Non-pigmented ciliary epithelial cell (primary cell): ENCODE measurements around the gene TMEM200B.
"Not testable (repeated sequence)": the region's sequence is repeated elsewhere in the genome, so short reads cannot be mapped to it uniquely, and the experiment has no call there.

Experiments
- DNase-seq: peaks from one replicate; pipeline ENCODE4 v3.0.0-alpha.2; 2010; ENCODE audit warnings: low read depth

TMEM200B gene

DNA sequence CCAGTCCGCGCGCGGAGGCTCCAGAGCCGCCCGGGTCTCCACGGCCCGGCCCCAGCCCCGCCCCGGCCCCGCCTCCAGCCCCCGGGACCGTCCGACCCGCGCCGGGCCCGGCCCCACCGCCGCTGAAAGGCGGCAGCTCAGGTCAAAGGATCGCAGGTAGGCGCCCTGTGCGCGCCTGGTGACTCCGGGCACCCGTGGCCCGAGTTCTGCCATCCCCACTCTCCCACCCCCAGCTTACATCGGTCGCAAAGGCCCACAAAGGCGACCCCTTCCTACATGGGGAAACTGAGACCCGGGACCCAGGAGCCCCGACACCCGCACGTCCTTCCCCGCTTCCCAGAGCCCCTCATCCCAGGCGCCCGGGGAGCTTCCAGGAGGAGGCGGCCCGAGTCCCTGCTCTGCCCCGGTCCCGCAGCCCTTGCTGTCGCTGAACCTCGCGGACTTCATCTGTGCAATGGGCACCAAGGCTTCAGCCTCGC lies at the start of gene TMEM200B:
TSS of gene TMEM200B (minus strand) at position 17 of the 479 bp plus-strand sequence. CDS start 2,075 bp downstream, outside the sequence.
- DNase-seq = no peak

DNA sequence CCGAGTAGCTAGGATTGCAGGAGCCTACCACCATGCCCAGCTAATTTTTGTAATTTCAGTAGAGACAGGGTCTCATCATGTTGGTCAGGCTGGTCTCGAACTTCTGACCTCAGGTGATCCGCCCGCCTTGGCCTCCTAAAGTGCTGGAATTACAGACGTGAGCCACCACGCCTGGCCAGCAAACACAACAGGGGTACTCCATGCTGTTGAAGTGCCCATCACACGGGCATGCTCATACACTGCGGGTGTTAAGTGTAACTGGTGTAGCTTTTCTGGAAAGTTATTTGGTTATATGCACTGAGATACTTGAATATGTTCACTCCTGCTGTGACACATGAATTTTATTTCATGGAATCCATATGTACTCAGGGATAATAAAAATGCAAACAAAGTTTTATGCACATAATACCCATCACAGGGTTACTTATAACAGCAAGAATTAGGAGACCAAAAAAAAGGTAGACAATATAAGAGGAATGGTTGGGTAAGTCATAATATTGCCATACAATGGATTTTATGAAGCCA lies 48.8 kb upstream of the TMEM200B start:
- no peak for DNase-seq

DNA sequence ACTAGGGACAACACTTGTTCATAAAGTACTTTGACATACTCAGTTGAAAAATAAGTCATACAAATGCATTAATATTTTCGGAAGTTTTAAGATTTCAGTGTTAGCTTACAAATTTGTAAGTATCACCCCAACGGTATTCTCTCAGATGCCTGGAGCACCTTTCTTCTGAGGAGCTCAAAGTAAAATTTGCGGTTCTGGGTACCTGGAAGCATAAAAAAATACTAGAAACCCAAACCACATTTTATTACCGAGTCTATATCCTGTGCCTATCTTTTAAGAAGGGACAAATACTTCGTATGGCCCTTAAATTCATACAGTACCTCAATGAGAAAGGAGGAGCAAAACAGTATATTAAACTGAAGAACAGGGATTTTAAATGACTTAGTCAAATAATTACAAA lies 47.8 kb upstream of the TMEM200B start:
- DNase-seq = no peak

DNA sequence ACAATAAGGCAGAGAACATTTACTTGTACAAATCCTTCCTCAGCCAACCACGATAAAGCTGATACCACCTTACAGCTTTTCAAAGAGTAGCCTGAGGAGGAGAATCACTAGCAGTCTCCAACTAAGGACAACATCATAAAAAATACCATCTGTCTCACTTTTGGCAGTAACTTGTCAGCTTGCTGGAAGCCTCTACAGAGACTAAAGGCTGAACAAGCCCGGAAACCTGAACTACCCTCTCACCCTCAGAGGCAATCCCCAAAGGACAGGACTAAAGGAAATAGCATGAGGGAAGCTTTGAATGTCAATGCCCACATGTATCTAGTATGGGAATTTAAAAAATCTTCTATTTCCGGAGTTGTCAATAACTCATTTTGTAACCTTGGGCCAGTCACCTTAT lies 47.4 kb upstream of the TMEM200B start:
- no peak for DNase-seq

DNA sequence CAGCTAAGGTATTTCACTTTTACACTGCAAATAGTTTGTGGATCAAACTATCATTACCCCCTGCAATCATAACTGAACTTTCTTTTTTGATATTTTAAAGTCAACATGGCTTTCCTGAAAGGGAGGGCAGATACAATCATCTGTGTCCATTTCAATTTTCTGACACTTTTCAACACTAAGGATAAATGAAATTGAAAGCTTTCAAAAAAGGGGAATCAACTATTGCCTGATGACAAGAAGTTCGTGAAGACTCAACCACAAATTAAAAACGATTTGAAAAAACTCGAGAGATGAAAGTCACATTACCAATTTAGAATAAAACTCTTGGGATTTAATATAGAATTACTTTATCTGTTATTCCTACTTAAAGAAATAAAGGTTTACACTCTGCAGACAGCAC lies 46.3 kb upstream of the TMEM200B start:
- DNase-seq = no peak

DNA sequence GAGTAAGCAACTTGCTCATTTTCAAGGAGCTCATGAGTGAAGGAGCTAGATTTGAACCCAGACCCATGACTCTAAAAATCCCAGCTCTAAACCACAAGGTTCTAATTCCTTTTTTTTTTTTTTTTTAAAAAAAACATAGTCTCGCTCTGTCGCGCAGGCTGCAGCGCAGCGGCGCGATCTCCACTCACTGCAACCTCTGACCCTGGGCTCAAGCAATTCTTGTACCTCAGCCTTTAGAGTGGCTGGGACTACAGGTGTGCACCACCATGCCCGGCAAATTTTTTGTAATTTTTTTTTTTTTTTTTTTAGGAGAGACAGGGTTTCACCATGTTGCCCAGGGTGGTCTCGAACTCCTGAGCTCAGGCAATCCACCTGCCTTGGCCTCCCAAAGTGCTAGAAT lies 44.2 kb upstream of the TMEM200B start:
- no peak for DNase-seq

DNA sequence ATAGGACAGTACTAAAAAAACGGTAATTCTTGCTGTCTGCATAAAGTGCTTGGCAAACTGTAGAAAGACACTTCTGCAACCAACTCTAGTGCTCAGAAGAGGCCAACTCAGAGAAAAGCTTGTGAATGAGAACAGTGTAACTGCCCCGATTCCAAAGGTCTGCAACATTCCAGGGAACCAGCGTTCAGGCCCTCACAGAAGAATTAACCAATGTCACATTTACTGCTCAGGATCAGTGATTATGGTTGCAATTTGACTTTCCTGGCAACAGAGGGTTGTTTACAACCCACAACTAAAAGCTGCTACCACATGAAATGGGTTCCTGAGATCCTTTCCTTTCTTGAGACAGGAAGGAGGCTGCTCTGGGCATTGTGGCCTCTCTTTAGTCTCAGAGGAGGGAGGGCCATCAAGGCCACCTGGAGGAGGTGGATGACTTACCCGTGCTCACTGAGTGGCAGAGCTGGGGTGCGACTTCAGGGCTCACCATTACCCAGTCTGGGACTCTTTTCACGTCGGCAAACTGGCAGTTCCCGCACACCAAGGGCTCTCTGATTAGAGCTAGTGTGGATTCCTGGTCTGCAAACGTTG lies 42.7 kb upstream of the TMEM200B start:
- no peak for DNase-seq

DNA sequence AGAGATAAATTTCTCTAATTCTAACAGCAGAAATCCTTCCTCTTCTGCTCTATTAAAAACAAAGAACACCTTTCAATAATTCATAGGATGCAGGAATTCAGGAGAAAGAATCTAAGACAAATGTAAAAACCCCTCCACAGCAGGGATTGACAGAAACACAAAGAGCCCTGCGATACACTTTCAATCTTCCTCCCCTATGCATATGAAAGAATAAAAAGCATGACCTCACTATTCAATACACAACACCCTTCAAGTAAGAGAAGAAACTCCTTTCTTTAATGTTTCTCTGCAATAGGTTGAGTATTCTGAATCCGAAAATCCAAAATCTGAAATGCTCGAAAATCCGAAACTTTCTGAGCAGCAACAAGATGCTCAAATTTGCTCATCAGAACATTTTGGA lies 40.9 kb upstream of the TMEM200B start:
- DNase-seq = no peak

DNA sequence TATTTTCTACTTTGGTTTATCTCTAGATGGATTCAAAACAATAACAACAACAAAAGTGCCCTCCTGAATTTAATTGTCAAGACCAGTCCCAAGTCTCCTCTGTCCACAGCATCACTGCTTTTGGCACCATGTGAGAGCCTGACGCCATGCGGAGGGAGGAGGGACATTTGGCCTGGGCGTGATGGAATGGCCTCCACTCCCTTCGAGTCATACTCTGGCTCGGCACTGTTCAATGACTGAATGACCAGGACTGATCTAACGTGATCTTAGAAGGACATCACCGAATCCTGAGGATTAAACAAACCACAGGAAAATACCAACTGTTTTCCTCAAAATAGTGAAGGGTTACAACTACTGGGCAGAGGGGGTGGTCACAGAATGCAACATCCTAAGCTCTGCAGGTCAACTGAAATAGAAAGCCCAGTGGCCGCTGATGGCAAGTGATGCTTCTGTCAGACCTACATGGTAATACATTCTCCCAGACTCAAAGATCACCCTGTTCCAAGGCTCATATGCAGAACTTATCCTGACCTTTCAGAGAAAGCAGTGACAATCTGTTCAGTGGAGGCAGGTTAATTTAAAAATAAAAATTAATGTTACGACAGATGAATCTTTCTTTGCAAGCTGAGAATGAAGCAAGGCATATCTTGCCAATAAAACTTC lies 38.9 kb upstream of the TMEM200B start:
- DNase-seq = no peak

DNA sequence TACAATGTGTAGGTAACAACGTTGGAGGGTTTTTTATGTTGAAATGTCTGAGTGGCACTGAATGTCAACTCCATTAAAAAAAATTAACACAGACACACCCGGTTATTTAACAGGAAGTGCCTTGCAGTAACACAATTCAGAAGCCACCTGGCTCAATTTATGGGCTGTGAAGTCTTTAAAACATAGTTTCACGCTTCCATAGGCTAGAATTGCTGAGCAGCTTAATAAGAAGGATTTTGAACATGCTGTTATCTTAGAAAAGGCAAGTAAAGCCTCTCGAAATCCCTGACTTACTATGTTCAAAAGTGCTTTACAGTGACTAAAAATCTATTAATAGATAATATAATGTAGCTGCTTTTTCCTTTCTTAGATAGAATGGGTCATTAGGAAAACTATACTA lies 38.3 kb upstream of the TMEM200B start:
- no peak for DNase-seq

DNA sequence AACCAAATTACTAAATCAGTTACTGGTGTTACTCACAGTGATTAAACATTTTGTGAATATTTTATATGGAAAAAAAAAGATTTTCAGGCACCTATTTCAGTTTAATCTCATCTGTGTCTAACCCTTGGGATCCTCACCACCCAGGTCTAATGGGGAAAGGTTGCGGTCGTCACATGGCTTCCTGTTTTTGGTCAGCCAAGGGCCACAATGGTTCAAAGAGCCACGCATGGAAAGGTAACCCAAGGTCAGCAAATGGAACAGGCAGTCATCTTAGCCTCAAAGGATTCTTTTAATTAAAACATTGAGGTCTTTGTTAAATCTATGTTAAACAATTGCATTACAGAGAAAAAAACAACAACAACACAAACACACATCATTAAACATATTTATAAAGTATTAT lies 36.1 kb upstream of the TMEM200B start:
- DNase-seq = no peak

DNA sequence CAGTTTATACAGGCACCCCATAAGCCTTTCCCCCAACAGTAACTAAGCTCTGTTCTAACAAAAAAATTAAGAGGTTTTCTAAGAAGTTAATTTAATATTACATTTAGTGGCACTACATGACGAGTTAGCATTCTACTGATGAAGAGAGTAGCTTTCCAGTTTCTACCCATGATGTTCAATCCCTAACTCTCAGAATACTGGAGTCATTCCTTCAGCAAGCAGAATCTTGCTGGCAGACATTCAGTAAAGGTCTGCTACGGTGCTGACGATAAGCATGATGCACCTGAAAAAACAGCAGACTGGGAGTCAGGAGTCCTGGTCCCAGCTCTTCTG lies 33.5 kb upstream of the TMEM200B start:
- no peak for DNase-seq

DNA sequence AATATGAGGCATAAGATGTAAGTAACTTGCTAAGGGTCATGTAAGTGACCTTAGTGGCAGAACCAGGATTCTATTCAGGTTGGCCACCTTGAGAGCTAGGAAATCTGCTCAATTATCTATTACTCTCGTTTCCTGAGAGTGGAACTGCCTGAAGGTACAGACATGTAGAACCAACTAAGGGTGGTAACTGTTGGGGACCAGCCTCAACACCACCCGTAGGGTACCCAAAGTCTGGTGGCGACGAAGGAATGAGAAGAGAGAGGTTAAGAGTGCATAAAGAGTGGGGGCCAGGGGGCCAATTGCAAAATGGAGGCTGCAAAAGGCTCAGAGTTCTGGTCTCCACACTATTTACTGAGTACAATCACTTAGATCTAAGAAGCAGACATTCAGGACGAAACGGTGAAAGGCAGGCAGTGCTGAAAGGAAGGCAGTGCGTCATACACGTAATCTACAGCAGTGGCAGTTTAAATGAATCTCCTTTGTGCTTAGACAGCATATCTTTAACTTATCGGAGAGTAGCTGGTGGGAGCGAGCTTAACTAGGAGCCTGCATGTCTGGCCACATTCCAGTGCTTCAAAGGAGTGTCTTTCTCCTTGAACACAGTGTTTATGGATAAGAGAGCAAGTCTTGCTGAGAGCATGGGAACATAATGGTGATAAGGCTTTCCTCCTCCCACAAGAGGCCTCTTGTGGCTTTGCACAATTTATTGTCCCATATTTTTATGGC lies 33.0 kb upstream of the TMEM200B start:
- peak; percentile 30 for DNase-seq

DNA sequence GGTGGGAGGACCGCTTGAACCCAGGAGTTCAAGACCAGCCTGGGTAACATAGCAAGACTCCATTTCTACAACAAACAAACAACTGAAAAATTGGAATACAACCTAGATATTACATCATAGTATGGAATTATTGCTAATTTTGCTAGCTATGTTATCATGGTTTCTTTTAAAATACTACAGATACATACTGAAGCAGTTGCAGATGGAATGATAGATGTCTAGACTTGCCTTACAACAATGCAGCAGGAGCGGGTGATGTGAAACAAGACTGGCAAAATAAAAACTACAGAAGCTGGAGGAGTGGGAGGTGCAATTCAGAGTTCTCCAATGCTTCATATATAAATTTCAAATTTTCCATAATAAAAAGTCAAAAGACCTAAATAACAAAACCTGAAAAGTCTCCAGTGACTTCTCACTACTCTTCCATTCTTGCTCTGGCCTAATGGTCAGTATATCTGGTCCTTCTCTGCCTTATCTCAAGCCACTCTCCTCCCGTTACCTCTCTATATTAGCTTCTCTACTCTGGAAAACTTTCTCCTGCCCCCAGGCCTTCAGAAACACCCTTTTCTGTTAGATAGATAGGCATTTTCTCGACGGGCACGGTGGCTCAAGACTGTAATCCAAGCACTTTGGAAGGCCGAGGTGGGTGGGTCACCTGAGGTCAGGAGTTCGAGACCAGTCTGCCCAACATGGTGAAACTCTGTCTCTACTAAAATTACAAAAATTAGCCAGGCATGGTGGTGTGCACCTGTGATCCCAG lies 28.5 kb upstream of the TMEM200B start:
- DNase-seq = no peak

DNA sequence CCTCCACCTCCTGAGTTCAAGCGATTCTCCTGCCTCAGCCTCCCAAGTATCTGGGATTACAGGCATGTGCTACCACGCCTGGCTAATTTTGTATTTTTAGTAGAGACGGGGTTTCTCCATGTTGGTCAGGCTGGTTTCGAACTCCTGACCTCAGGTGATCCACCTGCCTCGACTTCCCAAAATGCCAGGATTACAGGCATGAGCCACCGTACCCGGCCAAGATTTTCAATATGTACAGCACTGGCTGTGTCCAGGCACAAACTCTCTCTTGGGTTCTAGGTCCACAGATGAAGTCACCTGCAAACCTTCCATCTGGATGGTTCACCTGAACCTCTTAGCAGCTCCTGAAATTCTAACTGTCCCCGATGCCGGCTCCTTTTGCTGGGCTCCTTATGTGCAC lies 26.6 kb upstream of the TMEM200B start:
- not testable (repeated sequence) for DNase-seq

DNA sequence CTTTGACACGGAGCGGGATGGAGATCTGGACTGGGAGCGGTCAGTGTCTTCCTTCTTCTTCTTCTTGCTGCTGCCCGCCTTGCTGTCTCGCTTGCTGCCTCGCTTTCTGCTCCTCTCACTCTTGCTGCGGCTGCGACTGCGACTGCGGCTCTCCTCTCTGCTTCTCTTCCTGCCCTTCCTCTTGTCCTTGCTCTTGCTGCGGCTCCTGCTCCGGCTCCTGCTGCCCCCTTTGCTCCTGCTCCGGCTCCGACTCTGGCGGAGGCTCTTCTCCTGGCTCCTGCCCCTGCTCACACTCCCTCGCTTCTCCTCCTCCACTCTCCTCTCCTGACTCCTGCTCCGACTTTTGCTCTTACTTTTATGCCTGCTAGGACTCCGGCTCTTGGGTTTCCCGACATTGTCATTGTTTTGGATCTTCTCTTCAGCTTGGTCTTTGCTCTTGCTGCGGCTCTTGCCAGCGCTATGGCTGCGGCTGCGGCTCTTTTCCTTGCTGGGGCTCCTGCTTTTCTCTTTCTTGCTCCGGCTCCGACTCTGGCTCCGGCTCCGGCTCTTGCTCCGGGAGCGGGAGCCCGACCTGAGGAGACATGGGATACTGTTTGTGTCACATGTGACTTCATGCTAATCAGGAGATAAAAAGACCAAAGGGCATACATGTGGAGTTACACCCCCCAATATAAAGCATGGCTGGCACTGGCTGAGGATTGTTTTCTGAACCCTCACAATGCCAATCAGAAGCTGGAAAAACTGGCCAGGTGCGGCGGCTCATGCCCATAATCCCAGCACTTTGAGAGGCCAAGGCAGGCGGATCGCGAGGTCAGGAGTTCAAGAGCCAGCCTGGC lies 25.2 kb upstream of the TMEM200B start:
- DNase-seq = no peak

DNA sequence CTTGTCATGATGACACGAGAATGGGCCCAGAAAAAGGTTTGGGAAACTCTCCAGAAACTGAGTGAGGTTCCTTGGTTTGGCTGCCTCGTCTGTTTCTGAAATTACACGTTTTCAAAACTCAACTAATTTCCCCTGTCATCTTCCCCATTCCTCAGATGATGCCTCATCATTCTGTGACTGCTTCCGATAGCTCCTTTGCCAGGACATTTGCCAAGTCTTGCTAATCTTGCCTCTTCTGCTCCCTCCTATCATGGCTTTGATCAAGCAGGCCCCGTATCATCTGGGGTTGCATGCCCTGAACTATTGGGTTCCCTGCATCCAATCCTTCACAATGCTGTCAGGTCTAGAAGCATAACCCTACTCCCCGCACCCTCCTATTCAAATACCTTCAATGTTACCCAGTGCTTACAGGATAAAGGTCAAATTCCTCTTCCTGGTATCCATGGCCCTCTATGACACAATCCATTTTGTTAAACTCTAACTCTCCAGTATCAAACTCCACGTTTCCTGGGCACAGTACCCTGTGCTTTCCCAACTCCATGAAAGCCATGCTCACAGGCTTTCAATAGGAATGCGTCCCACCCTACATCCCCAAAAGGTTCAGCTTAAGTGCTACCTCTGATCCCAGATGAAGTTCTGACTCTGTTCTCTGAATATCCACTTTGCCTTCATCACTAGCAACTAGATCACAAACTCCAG lies 22.2 kb upstream of the TMEM200B start:
- DNase-seq = peak; percentile 51

DNA sequence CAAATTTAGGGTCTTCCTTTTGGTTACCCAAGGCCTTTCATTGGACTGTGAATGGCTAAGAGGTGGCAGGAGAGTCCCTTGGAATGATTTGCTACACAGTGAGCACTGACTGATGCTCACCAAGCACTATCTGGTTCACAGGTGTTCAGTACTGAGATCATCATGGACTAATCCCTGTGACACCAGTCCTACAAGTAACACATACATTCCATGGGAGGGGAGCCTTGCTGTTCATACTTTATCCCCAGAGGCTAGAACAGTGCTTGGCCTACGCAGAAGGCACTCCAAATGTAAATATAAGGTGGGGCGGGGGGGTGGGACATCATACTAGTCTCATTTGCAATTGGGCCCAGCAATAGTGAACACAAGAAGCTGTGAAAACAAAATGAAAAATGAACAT lies 20.5 kb upstream of the TMEM200B start:
- no peak for DNase-seq

DNA sequence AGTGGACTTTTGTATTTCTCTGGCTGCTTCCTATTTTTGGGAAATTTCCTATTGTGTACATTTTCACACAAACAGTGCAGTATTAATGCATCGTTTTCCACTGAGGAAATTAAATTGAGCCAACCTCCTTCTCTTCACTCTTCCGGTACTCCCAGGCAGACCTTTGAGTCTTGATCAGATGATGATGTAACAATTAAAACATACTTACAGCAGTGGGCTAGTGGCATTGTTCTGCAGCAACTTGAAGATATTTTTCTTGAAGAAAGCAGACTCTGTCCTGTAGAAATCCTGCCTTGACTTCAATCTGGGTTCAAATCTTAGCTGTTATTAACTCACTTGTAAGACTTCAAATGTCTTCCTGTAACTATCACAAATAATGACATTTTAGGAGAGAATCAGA lies 19.0 kb upstream of the TMEM200B start:
- DNase-seq = no peak

DNA sequence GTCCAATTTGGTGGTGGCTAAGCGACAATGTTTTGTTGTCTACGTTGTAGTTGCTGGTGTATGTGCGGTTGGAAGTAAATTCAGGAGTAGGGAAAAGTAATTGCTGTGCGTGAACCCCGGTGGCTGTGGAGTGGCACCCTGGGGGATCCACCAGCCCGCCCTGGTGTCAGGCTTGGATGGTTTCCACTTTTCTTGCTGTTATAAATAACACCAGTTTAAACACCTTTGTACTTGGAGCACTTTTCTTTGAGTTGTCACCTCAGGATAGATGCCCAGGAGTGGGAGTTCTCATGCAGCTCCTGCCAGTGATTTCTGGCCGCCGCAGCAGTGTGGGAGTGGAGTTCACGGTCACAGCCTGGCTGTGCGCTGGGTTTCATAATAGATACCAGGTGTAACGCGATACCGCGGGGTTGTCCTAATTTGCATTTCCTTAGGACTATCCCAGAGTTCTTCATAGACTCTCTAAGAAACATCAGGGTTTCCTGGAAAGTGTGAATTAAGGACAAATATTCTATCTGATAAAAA lies 12.8 kb upstream of the TMEM200B start:
- DNase-seq = no peak

DNA sequence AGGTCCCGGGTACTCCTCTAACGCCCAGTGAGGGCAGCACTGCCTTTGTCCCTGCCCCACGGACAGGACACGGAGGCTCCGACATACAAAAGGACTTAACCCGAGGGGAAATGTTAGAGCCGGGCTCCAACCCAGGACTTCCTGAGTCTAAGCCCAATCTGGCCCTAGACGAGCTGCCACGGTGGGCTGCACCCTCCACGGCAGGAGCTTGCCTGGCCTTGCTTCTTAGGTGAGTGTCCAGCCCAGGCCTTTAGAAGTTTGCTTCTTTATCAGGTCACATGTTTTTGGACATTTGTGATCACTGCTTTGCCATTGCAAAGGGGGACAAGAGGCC lies 11.0 kb upstream of the TMEM200B start:
- no peak for DNase-seq
